ENCODE measurements around the gene ROR2. TPM values are rescaled to one million over a fixed set of nuclear protein-coding genes. Genes with fewer than 3 reads are reported as not detected.

Gene ROR2
- total RNA-seq, 1 donor from 2014 or later, result 0.18 TPM

DNA sequence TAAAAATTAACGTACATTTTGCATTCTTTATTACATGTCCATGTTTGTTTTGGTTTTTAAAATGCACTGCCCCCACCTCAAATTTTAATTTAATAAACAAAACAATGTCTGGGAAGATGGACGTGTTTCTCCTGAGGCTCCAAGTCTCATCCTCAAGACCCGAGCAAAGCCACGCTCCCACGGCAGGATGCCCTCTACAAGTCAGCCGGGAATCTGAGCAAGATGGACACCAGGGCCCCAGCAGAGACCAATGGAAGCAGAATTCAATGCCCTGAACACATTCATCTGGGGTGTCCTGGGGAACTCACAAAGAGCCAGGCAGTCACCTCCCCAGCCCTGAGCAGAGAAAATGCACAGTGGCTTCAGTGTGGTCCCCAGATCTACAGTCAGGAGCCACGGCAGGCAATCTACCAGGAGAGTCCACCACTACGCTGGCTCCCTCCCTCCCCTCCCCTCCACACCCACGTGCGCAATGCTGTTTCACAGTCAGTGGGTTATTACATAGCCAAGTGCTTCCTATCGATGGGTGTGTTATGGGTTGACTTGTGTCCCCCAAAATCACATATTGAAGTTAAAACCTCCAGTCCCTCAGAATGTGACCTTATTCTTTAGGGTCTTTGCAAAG is 129.8 kb downstream of the ROR2 start:
- intact Hi-C loops (cut with micrococcal nuclease), result no loop called here

DNA sequence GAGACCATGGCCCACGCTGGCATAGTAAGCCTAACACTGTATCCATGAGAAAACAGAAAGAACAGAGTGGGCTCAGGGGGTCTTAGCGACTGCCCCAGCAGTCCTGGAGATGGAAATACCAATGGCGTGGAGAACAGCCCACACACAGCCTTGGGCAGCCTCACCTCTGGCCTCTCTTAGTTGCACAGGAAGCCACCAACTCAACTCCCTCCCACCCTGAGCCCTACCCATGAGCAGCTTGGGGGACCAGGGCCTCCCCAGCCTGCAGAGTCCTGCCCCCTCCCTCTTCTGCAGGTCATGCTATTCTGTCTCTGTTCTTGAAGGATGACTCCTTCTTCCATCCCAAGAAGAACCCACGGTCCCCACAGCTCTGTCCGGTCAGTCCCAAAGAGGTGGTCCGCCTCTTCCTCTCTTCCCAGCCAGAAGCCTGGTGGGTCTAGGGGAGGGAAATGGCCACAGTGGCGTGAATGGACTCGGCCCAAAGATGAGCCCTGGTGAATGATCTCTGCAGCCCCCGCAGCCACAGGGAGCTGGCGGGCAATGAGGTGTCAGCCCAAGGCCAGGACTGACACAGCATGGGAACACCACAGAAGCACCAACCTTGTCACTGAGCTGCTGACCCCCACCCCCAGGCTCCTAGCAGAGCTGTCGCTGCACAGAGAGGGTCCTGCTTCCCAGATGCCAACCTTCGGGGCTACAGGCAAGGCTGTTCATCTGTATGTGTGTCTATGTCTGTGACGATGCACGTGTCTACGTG is 131.2 kb downstream of the ROR2 start:
- intact Hi-C loops (cut with micrococcal nuclease), result no loop called here

DNA sequence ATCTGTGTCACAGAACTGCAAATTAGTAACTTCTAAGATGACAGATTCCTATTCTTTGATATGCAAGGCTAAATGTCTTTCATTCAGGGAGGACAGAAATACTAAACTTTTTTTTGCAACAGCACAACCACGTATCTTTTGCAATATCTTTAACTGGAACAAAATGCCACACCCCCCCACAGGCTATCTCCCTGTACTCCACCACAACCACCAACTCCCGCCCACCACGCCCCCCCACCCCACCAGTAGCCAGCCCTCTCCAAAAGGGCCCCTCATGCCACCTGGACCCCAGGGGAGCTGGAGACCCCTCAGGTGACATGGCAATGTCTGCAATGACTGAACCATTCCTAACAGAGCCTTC is 131.8 kb downstream of the ROR2 start:
- intact Hi-C loops (cut with micrococcal nuclease), result no loop called here

DNA sequence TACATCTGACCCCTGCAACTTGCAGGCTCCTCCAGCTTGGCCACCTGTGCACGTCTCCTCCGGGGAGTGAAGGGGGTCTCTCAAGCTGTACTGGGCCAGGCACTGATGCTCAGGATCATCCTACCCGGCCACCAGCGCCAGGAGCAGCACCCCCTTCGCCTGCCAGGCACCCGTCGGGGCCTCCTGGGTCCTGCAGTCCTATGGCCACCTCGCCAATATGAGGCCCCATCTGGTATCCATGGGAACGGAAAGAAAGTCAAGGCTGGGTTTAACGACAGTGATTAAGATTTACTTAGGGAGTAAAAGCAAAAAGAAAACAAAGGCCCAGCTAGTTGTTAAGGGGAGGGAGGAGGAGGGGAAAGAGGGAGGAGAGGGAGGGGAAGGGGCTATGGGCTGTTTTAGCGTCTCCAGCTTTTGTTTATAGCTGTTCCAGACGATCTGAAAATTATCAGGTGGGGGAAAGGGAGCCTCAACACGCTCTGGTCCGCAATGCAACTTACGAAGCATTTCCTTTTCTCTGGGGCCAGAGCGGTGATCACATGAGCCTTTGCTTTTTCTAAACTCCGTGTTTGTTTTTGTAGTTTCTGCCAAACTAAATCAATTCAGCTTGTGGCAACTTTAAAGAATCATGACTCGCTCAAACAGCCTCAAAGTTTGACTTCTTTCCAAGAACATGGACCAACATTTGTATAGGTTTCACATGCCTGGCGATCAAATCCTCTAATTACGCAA is 132.4 kb downstream of the ROR2 start:
- intact Hi-C loops (cut with micrococcal nuclease), result no loop called here

DNA sequence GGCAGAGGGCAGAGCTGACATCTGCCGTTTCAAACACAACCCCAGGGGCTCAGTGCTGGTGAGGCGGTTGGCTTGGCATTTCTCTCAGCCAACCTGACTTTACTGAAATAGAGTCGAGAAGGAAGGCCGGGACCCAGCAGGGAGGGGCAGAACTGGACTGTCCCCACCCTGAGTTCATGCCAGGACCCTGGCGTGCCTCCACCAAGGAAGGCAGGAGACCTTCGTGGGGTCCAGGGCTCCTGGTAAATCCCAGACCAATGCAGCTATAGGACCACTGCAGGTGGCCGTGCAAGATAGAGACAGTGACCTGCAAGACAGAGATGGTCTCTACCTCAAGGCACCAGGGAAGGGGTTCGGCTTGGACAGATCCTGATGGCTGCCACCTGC is 132.9 kb downstream of the ROR2 start:
- intact Hi-C loops (cut with micrococcal nuclease), result no loop called here

DNA sequence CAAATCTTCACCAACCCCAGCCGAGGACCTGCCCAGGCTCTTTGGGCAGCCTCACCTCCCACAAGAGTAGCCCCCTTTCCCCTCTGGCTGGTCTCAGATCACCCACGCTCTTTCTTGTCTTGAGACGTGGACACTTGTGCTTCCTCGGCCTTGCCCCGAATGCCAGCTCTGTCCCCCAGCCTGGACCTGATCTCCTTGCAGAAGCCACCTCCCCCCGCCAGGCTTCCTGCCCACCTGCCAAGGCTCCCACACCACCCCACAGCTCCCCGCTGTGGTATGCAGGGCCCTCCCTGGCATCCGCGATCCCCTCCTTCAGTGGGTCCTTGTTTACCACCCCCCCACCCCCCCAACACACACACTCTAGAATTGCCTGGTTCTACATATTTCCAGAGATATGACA is 133.7 kb downstream of the ROR2 start:
- intact Hi-C loops (cut with micrococcal nuclease), result no loop called here

DNA sequence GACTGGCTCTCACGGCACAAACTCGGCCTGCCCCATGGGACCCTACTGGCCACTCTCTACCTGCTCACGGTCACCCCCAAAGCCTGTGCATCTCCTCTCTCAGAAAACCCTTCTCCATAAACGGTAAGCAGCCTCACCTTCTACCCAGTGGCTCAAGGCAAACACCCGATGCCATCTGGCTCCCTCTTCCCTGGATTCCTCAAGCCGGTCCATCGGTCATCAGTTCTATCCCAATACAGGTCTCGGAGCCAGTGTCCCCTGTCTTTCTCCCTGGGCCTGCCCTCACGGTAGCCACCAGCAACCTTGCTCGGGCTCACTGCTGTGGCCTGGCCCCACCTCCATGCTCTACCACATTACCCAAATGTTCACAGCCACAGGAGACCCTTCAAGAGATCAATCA is 134.1 kb downstream of the ROR2 start:
- intact Hi-C loops (cut with micrococcal nuclease), result no loop called here

DNA sequence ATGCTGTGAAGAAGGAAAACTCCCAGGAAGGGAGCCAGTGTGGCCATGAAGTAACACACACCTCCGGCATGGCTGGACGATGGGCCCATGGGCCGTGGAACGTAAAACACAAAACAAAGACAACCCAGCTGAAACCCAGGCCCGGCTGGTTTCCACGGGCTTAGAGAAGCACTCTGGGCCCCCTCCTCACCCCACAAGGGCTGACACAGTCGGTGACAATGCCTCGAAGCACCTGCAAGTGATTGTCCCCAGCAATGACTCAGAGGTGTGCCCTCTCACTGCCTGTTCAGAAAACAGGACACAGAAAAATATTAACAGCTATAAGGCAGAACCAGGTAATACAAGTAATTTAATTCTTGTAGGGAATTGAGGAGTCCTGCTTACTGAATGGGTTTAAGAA is 135.3 kb downstream of the ROR2 start:
- intact Hi-C loops (cut with micrococcal nuclease), result no loop called here

DNA sequence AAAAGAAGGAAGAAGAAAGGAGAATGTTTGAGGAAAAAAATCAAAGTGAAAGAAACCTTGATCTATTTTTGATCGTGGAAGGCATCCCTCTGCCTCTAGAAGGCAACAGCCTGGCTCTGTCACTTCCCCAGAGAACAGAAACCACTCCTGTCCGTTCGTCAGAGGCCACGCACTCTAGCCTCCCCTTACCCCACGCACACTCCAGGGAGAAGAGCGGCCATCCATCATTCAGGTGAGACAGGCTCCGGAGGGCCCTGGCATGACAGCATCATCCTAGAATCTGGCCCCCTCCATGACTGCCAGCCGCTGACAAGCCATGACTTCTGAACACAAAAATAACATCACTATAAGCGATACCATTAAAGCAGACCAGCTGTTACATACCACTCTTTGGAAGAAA is 135.8 kb downstream of the ROR2 start:
- intact Hi-C loops (cut with micrococcal nuclease), result no loop called here

DNA sequence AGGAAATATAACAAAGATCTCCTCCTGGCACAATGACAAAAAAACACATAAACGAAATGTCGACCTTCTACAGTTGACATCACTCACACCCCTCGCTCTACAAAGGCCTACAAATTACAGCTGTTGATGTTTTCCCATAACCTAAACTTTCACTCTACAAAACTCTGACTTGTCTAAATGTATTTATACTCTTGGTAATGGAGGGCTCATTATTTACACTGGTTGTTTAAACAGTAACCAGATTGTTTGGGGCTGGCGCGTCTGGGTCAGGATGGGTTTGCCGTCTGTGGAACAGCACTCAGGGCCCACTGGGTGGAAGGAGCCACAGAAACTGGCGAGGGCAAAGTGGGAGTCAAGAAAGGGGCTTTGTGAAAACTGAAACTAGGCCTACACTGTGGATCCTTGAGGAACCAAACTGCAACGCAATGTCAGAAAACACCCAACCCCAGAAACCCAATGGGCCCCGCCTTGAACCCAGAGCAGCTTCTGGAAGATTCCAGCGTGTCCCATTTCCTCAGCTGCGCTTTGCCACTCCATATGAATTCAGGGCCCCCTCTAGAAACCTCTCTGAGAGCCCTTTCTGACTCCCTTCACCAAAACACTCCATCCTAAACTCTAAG is 136.7 kb downstream of the ROR2 start:
- intact Hi-C loops (cut with micrococcal nuclease), result no loop called here

DNA sequence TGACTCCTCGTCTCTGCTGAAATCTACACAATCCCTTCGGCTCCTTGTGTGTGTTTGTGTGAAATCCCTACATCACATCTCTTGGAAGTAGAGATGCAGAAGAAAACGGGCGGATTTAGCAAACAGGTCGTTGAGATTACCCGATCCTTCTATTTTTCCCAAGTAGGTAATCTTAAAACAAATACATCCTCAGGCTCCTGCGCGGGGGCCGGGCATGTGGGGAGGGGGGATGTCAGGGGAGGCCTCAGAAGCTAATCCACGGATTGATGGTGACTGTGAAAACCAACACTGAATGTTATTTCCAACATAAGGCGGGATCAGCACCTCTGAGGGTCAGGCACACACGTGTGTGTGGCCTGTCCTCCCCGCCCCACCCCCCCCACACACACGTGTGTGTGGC is 137.8 kb downstream of the ROR2 start:
- intact Hi-C loops (cut with micrococcal nuclease), result no loop called here

DNA sequence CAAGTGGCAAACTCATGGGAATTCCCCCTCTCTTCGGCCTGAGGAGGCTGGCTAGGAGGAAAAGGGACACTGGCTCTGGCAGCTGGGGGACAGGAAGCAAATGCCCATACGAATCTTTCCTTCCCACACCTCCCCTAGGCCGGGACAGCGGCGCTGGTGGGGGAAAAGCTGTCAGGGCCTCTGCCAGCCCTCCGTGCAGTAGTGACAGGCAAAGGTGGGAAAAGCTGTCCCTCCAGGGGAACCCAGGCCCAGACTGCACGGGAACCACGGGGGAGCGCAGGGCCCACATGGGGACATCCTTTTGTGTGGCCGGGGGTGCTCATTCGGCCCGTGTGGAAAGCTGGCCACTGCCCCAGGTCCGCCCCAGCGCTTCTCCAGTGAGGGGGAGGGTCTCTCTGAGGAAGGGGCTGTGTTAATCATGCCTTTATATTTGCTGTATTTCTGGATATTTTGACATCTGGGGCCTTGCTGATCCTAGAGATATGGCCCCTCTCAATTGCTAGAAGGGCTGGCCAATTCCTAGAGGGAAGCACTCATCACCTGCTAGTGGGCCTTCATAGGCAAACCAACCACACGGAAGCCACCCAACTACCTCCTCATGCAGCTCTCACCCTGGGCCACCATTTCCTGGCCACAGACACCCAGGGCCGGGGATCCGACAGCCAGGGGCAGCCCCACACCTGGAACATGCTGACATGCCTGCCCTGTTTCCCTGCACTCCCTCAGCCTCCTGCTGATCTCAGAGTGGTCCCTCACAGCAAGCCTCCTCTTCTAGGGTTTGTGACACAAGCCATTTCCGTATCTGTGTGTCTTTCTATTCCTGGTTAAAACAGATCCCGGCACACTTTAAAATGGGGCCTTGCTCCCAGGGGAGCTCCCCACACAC is 138.8 kb downstream of the ROR2 start:
- intact Hi-C loops (cut with micrococcal nuclease), result no loop called here

DNA sequence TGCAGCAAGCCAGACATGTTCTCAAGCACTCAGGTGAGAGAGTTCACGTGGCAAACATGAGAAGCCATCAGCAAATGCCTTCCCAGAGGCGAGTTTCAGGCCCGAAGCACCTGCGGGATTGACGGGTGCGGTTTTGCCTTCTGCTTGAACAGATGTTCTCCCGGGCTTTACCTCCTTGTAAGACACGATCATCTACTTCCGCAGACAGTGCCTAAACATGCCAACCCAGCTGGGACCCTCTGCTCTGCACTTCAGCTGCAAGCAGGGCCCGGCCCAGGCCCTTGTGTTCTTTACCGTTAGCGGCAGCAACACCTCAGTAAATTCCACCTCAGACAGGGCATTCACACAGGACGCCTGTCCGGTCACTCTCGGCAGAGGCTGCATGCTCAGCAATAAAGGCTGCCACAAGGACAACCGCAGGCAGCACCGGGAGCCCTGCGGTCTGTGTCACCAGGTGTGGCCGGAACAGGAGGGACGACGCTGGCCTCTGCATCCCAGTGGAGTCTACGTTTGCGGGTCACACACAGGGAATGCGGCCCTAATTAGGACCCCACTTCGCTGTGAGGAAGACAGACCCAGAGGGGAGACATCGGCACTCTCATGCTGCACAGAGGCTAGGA is 139.6 kb downstream of the ROR2 start:
- intact Hi-C loops (cut with micrococcal nuclease), result no loop called here

DNA sequence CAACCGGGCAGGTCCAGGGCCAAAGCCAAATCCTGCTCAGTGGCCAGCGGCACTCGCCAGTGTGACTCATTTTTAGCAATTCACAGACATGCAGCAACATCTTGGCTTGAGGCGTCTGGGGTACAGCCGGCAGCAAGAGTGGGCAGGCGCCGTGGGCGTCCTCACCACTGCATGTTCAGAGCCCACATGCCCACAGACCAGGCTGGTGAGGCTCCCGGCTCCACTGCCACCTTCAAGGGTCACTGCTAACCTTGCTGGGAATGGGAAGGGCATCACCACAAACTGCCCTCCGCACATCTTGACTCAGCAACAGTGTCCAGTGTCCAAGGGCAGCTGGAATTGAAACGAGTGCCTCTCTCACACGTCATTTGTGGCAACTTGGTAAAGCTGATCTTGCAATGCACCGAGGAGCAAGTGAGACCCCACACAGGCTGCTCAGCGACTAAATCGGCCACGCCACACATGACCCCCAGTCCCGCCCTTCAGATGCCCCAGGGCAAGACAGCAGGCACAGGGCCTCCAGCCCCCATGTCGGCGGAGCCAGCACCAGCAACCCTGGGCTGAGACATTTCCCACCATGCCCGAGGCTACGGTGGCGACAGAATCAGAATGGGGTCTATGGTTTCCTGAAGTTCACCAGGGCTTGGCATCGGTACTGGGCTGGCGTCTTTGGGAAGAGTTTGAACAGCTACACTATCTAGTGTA is 140.3 kb downstream of the ROR2 start:
- intact Hi-C loops (cut with micrococcal nuclease), result no loop called here

DNA sequence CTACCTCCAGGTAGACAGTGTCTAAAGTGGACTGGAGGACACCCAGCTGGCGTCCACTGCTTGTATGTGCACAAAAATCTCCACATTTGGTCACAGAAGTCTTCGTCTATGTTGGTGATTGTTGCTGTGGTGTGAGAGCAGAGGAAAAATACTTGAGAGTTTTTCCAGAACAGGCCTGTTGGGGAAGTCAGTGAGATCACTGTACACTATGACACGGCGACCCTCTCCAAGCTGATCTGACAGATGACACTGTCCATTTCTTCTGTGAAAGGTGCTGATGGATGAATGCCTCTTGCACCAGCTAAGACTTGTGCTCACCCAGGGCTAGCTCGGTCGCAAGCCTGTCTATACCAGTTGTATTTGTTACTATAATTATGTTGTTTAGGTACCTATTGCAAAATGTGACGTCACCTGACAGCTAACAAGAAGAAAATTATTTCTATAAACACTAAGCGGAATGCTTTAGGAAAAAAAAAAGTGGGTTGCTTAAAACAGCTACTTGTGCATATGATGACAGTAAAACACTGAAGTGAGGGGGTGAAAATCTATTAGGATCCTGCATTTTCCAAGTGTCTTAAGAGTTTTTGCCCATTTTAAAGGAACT is 142.3 kb downstream of the ROR2 start:
- intact Hi-C loops (cut with micrococcal nuclease), result no loop called here

DNA sequence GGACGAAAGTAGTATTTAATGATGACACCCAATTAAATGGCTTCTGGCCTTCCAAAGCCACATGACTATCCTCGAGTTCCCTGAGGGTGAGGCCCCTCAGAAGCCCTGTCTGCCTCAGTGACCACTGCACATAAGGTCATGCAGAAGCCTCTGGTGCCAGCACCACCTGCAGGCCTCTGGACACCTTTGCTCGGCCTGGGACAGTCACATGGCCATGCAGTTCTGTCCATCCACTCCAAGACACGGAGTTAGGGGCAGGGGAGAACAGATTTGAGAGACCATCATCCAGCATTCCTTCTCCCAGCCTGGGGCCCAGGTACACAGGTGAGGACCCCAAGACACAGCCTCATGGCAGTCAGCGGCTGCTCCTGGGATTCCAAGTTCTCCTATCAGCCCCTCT is 145.0 kb downstream of the ROR2 start:
- intact Hi-C loops (cut with micrococcal nuclease), result no loop called here

DNA sequence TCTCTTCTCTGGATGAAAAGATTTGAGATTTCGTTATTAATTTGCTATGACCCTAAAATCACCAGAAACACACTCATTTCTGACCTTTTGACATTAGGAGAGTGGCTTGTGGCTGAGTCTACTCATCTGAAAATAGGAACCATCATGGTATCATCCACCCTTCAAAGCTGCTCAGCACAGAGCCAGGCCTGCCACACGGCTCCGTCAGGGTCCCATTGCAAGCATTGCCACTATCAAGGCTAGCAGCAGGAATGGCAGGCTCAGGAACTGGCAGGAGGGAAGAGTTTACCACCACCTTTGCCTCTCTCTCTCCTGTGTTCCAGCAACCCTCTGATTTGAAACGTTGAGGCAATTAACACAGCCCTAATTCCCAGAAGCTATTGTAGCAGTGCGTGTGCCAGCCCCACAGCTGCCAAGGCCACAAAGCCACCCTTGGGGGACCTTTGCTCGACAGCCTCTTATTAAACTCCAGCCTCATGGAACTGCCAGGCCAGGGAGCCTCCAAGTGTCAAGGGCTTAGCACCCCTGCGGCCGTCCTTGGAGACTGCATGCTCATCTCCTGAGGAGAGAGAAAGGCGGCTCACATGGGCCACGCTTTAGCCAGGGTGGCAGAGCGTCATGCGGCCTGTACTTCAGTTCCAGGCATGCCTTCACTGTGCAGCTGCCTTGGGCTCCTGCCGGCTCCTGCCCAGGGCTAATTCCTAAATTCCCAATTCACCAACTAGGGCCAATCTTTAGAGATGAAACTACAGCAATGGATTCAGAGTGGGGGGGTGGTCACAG is 145.9 kb downstream of the ROR2 start:
- intact Hi-C loops (cut with micrococcal nuclease), result no loop called here

DNA sequence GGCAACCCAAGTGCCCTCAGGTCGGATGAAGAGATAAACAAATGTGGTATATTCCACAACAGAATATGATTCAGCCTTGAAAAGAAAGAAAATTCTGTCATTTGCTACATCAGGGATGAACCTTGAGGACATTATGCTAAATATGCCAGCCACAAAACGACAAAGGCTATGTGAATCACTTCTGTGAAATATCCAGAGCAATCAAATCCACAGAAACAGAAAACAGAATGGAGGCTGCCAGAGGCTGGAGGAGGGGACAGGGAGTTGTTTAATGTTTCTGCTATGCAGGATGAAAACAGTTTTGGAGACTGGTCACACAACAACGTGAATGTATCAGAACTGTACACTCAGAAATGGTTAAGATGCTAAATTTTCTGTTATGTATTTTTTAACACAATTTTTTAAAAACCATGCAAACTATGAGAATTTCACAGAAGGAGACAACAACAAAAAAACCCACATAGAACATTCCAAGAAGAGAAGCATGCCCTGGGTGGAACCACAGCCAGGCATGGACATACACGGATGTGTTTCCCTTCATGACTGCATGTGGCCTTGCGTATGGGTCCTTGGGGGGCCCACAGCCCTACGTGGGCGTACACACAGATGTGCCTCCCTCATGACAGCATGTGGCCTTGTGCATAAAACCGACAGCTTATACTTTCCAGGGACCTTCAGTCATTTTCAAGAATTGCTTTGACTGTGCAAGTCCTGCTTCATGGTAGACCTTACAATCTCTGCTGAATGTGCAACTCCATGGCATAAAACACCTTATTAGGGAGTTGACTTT is 146.7 kb downstream of the ROR2 start:
- intact Hi-C loops (cut with micrococcal nuclease), result no loop called here

All from T-helper 2 cell treated with Interferon-gamma antibody and Interleukin-4, amounts not matched to agents 100 ng/mL and 5 ng/mL, for 36 hours (primary cell).